Epithelial cell of esophagus (primary cell): Measurements from ENCODE around the gene TRIM60.
"Not testable (repeated sequence)": the region's sequence is repeated elsewhere in the genome, so short reads cannot be mapped to it uniquely, and the experiment has no call there.

Experiments
- DNase-seq: peaks from one replicate; pipeline ENCODE4 v3.0.0; 2010; ENCODE audit warnings: low read depth
- H3K4me3 ChIP-seq: 2 replicates; pipeline ENCODE4 v1.5.1; 2011; ENCODE audit warnings: mild to moderate bottlenecking, low read length, control low read depth
- CTCF ChIP-seq: IDR thresholded peaks from 2 replicates; pipeline ENCODE4 v1.5.1; 2011; ENCODE audit warnings: low read depth, mild to moderate bottlenecking, low read length, control low read depth, inconsistent platforms; ENCODE audit not compliant: insufficient read depth; ENCODE audit errors: missing control alignments

TRIM60 gene

GRCh38 chr4:165016971-165017370 lies 14.8 kb upstream of the TRIM60 start:
- DNase-seq, result peak; percentile 4
- no peak overlapping the region for H3K4me3 ChIP-seq
- TF ChIP-seq CTCF, result no peak

GRCh38 chr4:165019995-165020394 lies 11.8 kb upstream of the TRIM60 start:
- not testable (repeated sequence) for DNase-seq, H3K4me3 ChIP-seq

- not testable (repeated sequence) for H3K4me3 ChIP-seq, DNase-seq
These were observed 6.0 kb upstream of the TRIM60 start for GRCh38 chr4:165025782-165026181.

GRCh38 chr4:165027762-165028402 lies 3.9 kb upstream of the TRIM60 start:
- no peak for TF ChIP-seq CTCF
- DNase-seq, result no peak
- no peak overlapping the region for H3K4me3 ChIP-seq

GRCh38 chr4:165048170-165048569 lies 16.4 kb downstream of the TRIM60 start:
- H3K4me3 ChIP-seq, result no peak overlapping the region
- DNase-seq, result no peak
- no peak for TF ChIP-seq CTCF

GRCh38 chr4:165052627-165053026 lies 20.8 kb downstream of the TRIM60 start:
- DNase-seq, result no peak
- no peak for TF ChIP-seq CTCF
- H3K4me3 ChIP-seq, result no peak overlapping the region

GRCh38 chr4:165053645-165054044 lies 21.8 kb downstream of the TRIM60 start, which contains the start of gene TRIM75:
Gene TRIM75 (plus strand): TSS chr4:165053866. CDS start chr4:165059148, 5,282 bp downstream.
- DNase-seq, result no peak
- no peak within 1 kb of the TSS for H3K4me3 ChIP-seq
- TF ChIP-seq CTCF, result no peak

GRCh38 chr4:165055601-165056000 lies 23.8 kb downstream of the TRIM60 start:
- TF ChIP-seq CTCF, result no peak
- H3K4me3 ChIP-seq, result no peak overlapping the region

More at GRCh38 chr4:165055601-165056000, 23.8 kb downstream of the TRIM60 start:
- DNase-seq, result no peak
